GM12801 (cell line): Measurements from ENCODE around the gene DCTN2.

ENCODE experiments used
- TF ChIP-seq, protein P1 (sequence below): IDR thresholded peaks from one replicate; pipeline ENCODE4 v1.5.1; 2011; ENCODE audit warnings: control low read depth; ENCODE audit not compliant: insufficient read length; ENCODE audit errors: extremely low read depth

The DCTN2 gene

DNA sequence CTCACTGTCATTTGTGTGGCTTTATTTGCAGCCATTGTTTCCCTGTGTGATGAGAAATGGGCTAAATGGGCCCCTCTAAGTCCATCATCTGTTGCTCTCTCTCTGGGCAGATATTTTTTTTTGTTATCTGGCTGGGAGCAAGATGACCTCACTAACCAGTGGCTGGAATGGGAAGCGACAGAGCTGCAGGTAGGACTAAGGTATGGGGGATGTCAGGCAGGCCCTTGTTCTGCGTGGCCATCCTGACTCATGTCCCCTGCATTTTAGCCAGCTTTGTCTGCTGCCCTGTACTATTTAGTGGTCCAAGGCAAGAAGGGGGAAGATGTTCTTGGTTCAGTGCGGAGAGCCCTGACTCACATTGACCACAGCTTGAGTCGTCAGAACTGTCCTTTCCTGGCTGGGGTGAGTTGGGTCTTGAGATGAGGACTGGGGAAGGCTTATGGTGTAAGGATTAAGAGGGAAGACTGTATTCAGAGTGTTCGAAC lies 57.8 kb downstream of the DCTN2 start:
- TF ChIP-seq, protein P1, sequence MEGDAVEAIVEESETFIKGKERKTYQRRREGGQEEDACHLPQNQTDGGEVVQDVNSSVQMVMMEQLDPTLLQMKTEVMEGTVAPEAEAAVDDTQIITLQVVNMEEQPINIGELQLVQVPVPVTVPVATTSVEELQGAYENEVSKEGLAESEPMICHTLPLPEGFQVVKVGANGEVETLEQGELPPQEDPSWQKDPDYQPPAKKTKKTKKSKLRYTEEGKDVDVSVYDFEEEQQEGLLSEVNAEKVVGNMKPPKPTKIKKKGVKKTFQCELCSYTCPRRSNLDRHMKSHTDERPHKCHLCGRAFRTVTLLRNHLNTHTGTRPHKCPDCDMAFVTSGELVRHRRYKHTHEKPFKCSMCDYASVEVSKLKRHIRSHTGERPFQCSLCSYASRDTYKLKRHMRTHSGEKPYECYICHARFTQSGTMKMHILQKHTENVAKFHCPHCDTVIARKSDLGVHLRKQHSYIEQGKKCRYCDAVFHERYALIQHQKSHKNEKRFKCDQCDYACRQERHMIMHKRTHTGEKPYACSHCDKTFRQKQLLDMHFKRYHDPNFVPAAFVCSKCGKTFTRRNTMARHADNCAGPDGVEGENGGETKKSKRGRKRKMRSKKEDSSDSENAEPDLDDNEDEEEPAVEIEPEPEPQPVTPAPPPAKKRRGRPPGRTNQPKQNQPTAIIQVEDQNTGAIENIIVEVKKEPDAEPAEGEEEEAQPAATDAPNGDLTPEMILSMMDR, result no peak

DNA sequence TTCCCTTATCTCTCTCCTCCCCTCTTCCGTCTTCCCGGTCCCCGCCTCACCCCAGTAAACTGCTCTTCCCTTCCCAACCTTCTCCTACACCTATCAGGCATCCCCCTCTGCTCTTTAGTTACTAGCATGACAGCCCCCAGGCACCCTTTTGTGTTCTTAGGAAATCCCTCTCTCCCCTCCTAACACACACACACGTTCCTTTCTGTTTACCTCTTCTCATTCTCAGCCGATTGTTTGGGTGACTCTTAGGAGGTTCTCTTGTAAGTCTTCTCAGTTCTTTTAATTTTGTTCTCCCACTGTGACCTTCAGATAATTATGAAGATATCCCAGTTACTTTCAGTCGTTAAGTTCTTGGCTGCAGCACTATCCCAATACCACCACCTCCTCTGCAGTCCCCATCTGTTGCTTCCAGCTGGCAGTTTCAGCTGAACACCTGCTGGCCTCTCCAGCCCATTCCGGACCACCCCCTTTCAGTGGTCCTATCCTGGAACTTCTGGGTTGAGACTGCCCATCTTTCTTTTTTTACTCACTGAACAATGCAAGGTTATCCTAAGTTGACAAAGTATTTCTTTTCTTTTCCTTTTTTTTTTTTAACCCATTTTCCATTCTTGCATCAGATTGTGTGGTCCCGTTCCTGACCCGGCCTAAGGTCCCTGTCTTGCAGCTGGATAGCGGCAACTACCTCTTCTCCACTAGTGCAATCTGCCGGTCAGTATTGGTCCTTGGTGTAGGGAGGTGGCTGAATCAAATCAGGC lies 58.4 kb downstream of the DCTN2 start:
- TF ChIP-seq, protein P1, result no peak

DNA sequence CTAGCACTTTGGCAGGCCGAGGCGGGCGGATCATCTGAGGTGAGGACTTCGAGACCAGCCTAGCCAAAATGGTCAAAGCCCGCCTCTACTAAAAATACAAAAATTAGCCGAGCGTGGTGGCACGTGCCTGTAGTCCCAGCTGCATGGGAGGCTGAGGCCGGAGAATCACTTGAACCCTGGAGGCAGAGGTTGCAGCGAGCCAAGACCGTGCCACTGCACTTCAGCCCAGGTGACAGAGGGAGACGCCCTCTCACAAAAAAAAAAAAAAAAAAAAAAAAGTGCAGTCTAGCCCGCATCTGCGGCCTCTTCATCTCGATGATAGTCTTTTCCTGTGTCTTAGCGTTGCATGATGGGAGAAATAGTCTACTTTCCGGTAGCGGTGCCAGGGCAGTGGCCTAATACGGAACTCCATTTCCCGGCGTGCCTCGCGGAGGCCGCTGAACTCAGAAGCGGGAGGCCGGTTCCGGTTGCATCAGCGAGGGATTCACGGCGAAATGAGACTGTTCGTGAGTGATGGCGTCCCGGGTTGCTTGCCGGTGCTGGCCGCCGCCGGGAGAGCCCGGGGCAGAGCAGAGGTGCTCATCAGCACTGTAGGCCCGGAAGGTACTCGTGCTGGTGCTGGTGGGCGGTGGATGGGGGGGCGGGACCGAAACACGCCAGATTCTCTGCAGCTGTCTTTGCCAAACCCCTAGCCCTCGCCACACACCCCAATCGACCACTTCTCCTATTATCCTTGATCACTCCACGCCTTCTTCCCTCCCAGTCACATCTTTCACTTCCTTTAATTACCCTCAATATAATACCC lies 59.2 kb downstream of the DCTN2 start, which contains the start of gene MARS1:
Gene MARS1, plus strand, starts transcription at position 472 of the 805 bp plus-strand sequence. Its CDS starts 23 bp downstream, at position 495.
- TF ChIP-seq, protein P1, result no peak

DNA sequence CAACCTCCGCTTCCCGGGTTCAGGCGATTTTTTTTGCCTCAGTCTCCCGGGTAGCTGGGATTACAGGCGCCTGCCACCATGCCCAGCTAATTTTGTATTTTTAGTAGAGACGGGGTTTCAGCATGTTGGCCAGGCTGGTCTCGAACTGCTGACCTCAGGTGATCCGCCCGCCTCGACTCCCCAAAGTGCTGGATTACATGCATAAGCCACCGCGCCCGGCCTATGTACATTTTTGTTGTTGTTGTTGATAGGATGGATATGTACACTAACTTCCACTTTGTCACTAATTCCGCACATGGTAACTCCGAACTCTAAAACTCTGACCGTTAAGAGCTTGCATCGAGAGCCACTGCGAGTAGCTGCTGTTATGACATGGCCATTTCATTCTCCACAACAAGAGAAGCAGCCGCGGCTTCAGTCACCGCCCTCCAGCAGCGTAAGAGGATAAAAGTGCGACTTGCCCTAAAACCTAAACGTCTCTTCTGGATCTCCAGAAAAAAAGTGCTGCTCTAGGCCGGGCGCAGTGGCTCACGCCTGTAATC lies 59.9 kb downstream of the DCTN2 start:
- TF ChIP-seq, protein P1, result no peak

DNA sequence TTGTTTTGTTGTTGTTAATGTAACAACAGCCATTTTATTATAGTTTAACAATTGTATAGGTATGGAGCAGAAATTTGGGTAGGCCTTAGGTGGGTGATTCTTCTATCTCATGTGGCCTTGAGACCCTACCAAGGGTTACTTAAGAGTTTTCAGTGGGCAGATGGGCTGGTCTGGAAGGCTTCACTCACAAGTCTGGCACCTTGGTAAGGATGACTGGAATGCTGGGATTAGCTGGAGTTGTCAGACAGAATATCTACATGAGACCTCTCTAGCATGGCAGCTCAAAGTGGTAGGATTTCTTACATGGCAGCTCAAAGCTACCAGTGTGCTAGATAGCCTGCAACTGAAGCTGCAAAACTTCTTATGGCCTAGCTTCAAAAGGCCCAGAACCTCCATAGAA lies 61.3 kb downstream of the DCTN2 start:
- TF ChIP-seq, protein P1, result no peak

DNA sequence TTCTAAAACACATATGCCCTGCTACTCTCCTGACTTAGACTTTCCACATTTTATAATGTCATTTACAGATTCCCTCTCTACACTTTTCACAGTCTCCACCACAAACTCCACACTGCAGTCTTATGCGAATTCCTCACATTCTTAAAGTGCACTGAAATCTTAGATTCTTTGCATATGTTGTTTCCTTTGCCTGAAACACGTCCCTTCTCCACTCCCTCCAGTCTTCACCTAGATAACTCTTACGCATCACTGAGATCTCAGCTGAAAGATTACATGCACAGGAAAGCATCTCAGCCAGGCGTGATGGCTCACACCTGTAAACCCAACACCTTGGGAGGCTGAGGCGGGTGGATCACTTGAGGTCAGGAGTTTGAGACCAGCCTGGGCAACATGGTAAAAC lies 63.5 kb downstream of the DCTN2 start:
- TF ChIP-seq, protein P1, result no peak

DNA sequence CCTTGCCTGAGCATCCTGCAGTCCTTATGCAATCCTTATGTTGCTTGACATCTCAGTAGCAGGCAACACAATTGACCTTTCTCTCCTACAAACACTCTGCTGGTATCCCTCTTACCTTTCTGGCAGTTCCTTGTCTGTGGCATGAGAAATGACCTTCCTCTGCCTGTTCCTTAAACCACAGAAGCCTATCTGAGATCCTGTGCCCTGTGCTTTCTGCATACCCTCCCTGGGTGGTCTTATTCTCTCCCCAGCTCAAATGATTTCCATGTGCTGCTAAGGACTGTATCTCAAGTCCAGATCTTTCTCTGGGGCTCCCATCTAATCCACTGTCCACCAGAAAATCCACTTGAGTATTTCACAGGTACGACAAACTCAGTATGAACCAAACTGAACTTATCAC lies 65.3 kb downstream of the DCTN2 start:
- TF ChIP-seq, protein P1, result no peak
